Measurements from ENCODE around the gene TCF4. TPM values are rescaled to one million over a fixed set of nuclear protein-coding genes. Genes with fewer than 3 reads are reported as not detected.

Gene TCF4
- total RNA-seq, 1 experiment from 2014 or later: 0.42 TPM

DNA sequence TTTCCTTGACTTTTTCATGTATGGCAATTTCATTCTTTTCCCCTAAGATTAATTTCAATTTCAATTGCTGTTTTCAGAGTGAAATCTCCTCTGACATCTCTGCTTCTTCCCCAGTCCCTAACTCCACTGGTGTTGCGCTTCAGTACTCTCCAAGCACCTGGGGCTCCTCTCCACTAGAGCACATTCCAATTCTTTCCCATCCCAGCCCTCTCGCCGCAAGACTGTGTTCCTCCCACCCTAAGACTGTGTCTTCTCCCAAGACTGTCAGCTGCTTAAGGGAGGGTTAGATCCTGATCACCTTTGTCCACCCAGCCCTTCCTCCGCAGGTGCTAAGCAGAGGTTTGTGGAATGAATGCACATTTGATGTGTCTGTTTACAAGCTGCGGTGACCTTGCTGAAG lies 373.0 kb downstream of the TCF4 start:
- Histone ChIP-seq H2AFZ (ENCODE audit: low read depth, low read length, poor library complexity, severe bottlenecking) (no peak overlapping the region), H3K27me3 (ENCODE audit: insufficient read depth, low read length) (no peaks in the 10 kb centered on the region), H3K36me3 (ENCODE audit: control insufficient read depth in 1 of 2, insufficient read depth in 2 of 2, low read length in 2 of 2) (no peaks in the 10 kb centered on the region), H3K9ac (ENCODE audit: low read length) (no peak overlapping the region), H3K4me3 (replicated peaks in 1 of 2; ENCODE audit: low read depth in 1 of 2, low read length in 2 of 2) (no peak overlapping the region), H3K9me2 (ENCODE audit: insufficient read depth) (no peaks in the 10 kb centered on the region), H3K79me2 (ENCODE audit: insufficient read depth, low read length) (no peaks in the 10 kb centered on the region), H3K4me2 (ENCODE audit: low read length) (no peak overlapping the region), H3K9me3 (ENCODE audit: control insufficient read depth in 1 of 2, insufficient read depth in 1 of 2, low read depth in 1 of 2, low read length in 2 of 2) (no peaks in the 10 kb centered on the region), H3K4me1 (ENCODE audit: control insufficient read depth in 1 of 2, insufficient read depth in 2 of 2, low read length in 2 of 2) (no peaks in the 10 kb centered on the region), H4K20me1 (ENCODE audit: insufficient read depth) (no peaks in the 10 kb centered on the region), H3K27ac (ENCODE audit: low read depth, low read length) (no peak overlapping the region)
- DNase-seq (ENCODE audit: low read depth, low spot score): no peak
- ChIA-PET CTCF (no interaction called here), RAD21 (ENCODE audit: low non-redundant PET in 1 of 2, low total read pairs in 2 of 2, uncharacterized antibody in 2 of 2, unreplicated experiment in 2 of 2) (no interaction called here), POLR2A (no interaction called here)
- TF ChIP-seq, protein P1, sequence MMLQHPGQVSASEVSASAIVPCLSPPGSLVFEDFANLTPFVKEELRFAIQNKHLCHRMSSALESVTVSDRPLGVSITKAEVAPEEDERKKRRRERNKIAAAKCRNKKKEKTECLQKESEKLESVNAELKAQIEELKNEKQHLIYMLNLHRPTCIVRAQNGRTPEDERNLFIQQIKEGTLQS (IDR thresholded peaks at IDR 0.05): no peak
- intact Hi-C loops (cut with micrococcal nuclease): no loop called here
- no peak for ATAC-seq
- BruUV-seq (replicated peaks): no TSS peak

DNA sequence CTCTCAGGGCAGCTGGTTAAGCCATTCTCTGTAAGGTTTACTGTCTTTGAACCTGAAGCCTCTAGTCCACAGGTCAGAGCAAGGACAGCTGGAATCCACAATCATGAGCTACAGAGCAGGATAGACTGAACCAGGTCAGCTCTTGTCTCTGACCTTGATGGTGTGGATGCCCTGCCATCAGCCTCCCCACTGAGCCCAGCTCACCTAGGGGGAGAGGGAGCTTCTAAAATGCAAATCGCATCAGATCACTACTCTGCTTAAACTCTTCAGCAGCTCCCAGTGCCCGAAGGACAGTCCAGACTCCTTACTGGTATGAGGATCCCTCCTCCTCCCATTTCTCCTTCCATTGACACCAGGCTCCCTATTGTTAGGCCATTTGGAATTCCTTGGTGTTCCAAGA lies 373.5 kb downstream of the TCF4 start:
- TF ChIP-seq, protein P1 (IDR thresholded peaks at IDR 0.05): no peak
- TF ChIP-seq CBX3 (IDR thresholded peaks at IDR 0.05; ENCODE audit: low read depth): no peak
- no peak for TF ChIP-seq CEBPB (IDR thresholded peaks at IDR 0.05; ENCODE audit: low read depth)

More for the DNA sequence above, 373.5 kb downstream of the TCF4 start:
- H2AFZ ChIP-seq (ENCODE audit: low read depth, low read length, poor library complexity, severe bottlenecking): no peak overlapping the region
- H3K36me3 ChIP-seq (ENCODE audit: control insufficient read depth in 1 of 2, insufficient read depth in 2 of 2, low read length in 2 of 2): no peaks in the 10 kb centered on the region
- ATAC-seq: no peak
- BruUV-seq (replicated peaks): no TSS peak
- ChIA-PET RAD21 (ENCODE audit: low non-redundant PET in 1 of 2, low total read pairs in 2 of 2, uncharacterized antibody in 2 of 2, unreplicated experiment in 2 of 2) (no interaction called here), CTCF (no interaction called here), POLR2A (no interaction called here)
- DNase-seq (ENCODE audit: low read depth, low spot score): no peak
- intact Hi-C loops (cut with micrococcal nuclease): no loop called here
- H3K4me1 ChIP-seq (ENCODE audit: control insufficient read depth in 1 of 2, insufficient read depth in 2 of 2, low read length in 2 of 2): no peaks in the 10 kb centered on the region
- H3K9ac ChIP-seq (ENCODE audit: low read length): no peak overlapping the region
- no peaks in the 10 kb centered on the region for H3K27me3 ChIP-seq (ENCODE audit: insufficient read depth, low read length)
- H3K4me3 ChIP-seq (replicated peaks in 1 of 2; ENCODE audit: low read depth in 1 of 2, low read length in 2 of 2): no peak overlapping the region
- no peak overlapping the region for H3K4me2 ChIP-seq (ENCODE audit: low read length)
- H3K9me2 ChIP-seq (ENCODE audit: insufficient read depth): no peaks in the 10 kb centered on the region
- no peaks in the 10 kb centered on the region for H3K9me3 ChIP-seq (ENCODE audit: control insufficient read depth in 1 of 2, insufficient read depth in 1 of 2, low read depth in 1 of 2, low read length in 2 of 2)
- no peaks in the 10 kb centered on the region for H3K79me2 ChIP-seq (ENCODE audit: insufficient read depth, low read length)
- no peaks in the 10 kb centered on the region for H4K20me1 ChIP-seq (ENCODE audit: insufficient read depth)
- H3K27ac ChIP-seq (ENCODE audit: low read depth, low read length): no peak overlapping the region
